Measurements from ENCODE around the gene LCOR. TPM values are rescaled to one million over a fixed set of nuclear protein-coding genes. Genes with fewer than 3 reads are reported as not detected.

LCOR gene
- total RNA-seq, 1 donor from 2014 or later, result 39.5 TPM

- intact Hi-C loops (cut with DNase I), result no loop called here
- Histone ChIP-seq H3K36me3 (no peaks in the 10 kb centered on the region), H3K27me3 (no peaks in the 10 kb centered on the region), H3K4me1 (no peaks in the 10 kb centered on the region), H3K4me3 (no peak overlapping the region), H3K27ac (no peak overlapping the region), H3K9me3 (no peaks in the 10 kb centered on the region)
- no peak for DNase-seq
- ATAC-seq, result no peak
- no peak for TF ChIP-seq CTCF (IDR thresholded peaks at IDR 0.05)
Measured at GRCh38 chr10:96973809-96974747, 142.0 kb downstream of the LCOR start.

- H3K27me3 ChIP-seq, result no peaks in the 10 kb centered on the region
- no peak overlapping the region for H3K4me3 ChIP-seq
- no peak for TF ChIP-seq CTCF (IDR thresholded peaks at IDR 0.05)
- DNase-seq (no peak), ATAC-seq (no peak)
- no peaks in the 10 kb centered on the region for H3K9me3 ChIP-seq
- H3K4me1 ChIP-seq, result no peaks in the 10 kb centered on the region
- no peak overlapping the region for H3K27ac ChIP-seq
- intact Hi-C loops (cut with DNase I), result no loop called here
- no peaks in the 10 kb centered on the region for H3K36me3 ChIP-seq
Measured at GRCh38 chr10:96975136-96975535, 143.0 kb downstream of the LCOR start.

- no peak for TF ChIP-seq CTCF (IDR thresholded peaks at IDR 0.05)
Measured at GRCh38 chr10:96978621-96979154, 146.6 kb downstream of the LCOR start.

GRCh38 chr10:96982149-96982930 is 150.2 kb downstream of the LCOR start:
- intact Hi-C loops (cut with DNase I), result no loop called here
- ATAC-seq, result no peak
- Histone ChIP-seq H3K4me3 (no peak overlapping the region), H3K9me3 (no peaks in the 10 kb centered on the region), H3K27me3 (no peaks in the 10 kb centered on the region), H3K36me3 (peaks cover 18% of the 10 kb centered on the region), H3K4me1 (no peaks in the 10 kb centered on the region), H3K27ac (no peak overlapping the region)
- no peak for DNase-seq
- no peak for TF ChIP-seq CTCF (IDR thresholded peaks at IDR 0.05)

More at GRCh38 chr10:96978621-96979154, 146.6 kb downstream of the LCOR start:
- intact Hi-C loops (cut with DNase I), result no loop called here
- Histone ChIP-seq H3K9me3 (no peaks in the 10 kb centered on the region), H3K27ac (no peak overlapping the region), H3K4me3 (no peak overlapping the region), H3K27me3 (no peaks in the 10 kb centered on the region), H3K4me1 (no peaks in the 10 kb centered on the region), H3K36me3 (peaks cover 18% of the 10 kb centered on the region)
- ATAC-seq, result no peak
- no peak for DNase-seq

- DNase-seq, result no peak
- H3K4me1 ChIP-seq, result no peaks in the 10 kb centered on the region
- no peaks in the 10 kb centered on the region for H3K9me3 ChIP-seq
- no peak overlapping the region for H3K27ac ChIP-seq
- intact Hi-C loops (cut with DNase I), result no loop called here
- H3K36me3 ChIP-seq, result peaks cover 18% of the 10 kb centered on the region
- no peak overlapping the region for H3K4me3 ChIP-seq
- H3K27me3 ChIP-seq, result no peaks in the 10 kb centered on the region
- TF ChIP-seq CTCF (IDR thresholded peaks at IDR 0.05), result no peak
- ATAC-seq, result peak; percentile 46
Measured at GRCh38 chr10:96984541-96985131, 152.5 kb downstream of the LCOR start.

Measured in upper lobe of right lung (tissue), 1 donor.